GM19468 (cell line): Measurements from ENCODE around the gene ACSL1.

Experiments
- ATAC-seq: cut with Tn5 transposase; IDR thresholded peaks from one replicate; pipeline ENCODE4 v1.9.1; 2021; ENCODE audit warnings: mild to moderate bottlenecking, moderate library complexity, moderate number of reproducible peaks; ENCODE audit not compliant: unreplicated experiment; ENCODE audit errors: extremely low read depth

ACSL1 gene, protein sequence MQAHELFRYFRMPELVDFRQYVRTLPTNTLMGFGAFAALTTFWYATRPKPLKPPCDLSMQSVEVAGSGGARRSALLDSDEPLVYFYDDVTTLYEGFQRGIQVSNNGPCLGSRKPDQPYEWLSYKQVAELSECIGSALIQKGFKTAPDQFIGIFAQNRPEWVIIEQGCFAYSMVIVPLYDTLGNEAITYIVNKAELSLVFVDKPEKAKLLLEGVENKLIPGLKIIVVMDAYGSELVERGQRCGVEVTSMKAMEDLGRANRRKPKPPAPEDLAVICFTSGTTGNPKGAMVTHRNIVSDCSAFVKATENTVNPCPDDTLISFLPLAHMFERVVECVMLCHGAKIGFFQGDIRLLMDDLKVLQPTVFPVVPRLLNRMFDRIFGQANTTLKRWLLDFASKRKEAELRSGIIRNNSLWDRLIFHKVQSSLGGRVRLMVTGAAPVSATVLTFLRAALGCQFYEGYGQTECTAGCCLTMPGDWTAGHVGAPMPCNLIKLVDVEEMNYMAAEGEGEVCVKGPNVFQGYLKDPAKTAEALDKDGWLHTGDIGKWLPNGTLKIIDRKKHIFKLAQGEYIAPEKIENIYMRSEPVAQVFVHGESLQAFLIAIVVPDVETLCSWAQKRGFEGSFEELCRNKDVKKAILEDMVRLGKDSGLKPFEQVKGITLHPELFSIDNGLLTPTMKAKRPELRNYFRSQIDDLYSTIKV

DNA sequence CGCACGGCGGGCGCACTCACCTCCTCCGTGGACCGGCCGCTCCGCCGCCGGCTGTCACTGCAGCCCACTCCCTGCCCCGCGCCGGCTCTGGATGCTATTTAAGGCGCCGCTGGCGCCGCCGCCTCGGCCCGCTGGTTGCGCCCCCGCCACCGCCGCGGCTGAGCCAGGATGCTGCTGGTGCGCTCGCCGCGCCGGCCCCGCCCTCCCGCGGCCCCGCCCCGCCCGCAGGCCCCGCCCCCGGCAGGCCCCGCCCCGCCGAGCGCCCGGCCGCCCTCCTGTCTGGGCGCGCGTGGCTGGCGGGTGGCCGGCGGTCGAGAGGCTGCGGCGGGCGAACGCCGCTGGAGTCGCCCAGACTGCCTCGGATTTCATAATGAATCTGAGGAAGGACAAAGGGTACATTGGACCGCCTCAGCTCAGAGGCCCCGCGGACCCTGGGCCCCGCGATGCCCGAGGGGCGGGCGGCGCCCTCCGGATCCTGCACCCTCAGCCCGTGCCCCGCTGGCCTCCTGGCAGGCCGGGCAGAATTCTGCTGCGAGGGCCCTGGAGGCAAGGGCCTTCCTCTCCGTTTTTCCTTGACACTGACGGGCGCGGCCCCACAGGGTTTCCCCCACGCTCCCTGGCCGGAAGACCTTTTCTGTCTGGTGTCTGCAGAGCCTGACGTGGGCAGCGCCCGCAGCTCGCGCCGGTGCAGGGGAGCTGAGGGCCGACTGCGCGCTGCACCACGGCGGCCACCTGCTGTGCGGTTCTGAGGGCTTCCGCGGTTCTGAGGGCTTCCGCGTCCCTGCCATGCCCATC lies at the start of gene ACSL1:
TSS of gene ACSL1 (minus strand) at position 73 of the 795 bp plus-strand sequence. CDS start 22,454 bp downstream, outside the sequence.
- ATAC-seq, result peak; percentile 40

DNA sequence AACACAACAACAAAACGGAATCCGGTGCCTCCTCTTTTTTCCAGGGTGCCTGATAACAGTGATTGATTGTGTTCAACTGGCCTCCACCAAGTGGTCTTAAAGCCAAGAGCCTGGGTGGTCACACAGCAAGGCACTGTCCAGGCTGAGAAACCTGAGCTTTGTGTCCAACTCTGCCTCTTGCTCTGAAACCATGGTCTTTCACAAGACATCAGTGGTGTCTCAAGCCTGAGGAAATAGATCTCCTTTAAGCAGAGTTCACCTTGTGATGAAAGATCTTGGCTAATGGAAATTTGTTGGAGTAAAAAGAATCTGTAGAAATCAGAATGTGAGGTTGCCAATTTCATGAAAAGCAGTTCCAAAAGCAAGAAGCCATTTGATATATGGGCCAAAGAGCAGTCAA lies 47.3 kb upstream of the ACSL1 start:
- ATAC-seq, result no peak

DNA sequence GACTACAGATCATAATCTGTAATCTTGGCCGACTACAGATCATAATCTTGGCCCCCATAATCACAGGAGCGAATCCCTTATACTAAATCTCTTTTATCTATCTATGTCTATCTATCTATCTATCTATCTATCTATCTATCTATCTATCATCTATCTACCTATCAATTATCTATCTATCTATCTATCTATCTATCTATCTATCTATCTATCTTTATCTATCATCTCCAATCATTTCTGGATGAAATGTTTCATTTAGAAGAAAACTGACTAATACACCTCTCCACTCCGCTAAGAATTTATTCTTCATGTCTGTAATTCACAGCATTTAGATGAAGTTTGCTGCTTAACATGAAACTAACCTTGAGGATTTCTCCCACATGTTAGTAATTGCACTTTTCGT lies 45.0 kb upstream of the ACSL1 start:
- no peak for ATAC-seq

DNA sequence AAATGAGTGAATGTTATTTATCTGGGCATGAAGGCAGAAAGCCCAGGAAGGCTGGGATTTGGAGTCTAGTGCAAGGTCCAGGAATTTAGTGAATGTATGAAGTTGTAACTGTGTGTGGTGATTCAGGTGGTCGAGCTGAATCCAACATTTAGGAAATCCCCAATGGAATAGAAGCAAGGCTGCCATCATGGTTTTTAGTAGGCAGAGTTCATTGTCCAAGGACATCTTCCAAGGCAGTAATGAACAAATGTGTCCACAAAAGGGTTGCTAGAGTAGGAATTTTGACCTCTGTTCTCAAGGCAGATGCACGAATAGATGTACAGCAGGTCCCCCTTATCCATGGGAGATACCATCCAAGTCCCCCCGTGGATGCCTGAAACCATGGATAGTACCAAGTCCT lies 42.9 kb upstream of the ACSL1 start:
- ATAC-seq, result no peak

DNA sequence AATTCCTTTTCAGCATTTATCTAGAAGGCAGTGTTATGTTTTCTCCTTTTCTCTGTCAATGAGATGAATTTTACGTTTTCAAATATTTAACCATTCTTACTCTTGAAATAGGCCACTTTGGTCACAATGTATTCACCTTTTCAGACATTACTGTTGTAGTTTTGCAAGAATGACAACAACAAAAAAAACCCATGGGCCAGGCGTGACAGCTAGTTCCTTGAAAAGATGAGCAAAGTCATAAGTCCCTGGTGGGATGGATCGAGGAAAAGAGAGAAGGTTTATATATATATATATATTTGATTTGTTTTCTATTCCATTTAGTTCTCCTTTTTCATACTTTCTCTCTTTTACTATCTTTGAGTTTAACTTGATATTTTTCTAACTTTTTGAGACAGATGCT lies 38.1 kb upstream of the ACSL1 start:
- ATAC-seq, result no peak

DNA sequence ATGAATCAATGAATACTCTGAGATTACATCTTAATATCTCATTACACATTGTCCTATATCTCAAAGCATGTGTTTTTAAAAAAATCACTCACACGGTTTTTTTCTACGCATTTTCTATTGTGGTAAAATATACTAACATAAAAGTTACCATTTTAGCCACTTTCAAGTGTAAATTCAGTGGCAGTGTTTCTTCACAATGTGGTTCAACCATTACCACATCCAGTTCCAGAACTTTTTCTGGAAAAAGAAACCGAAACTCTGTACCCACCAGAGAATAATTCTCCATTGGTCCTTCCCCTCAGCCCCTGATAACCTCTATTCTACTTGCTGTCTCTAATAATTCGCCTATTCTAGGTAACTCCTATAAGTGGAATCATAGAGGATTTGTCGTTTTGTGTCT lies 35.3 kb upstream of the ACSL1 start:
- no peak for ATAC-seq

DNA sequence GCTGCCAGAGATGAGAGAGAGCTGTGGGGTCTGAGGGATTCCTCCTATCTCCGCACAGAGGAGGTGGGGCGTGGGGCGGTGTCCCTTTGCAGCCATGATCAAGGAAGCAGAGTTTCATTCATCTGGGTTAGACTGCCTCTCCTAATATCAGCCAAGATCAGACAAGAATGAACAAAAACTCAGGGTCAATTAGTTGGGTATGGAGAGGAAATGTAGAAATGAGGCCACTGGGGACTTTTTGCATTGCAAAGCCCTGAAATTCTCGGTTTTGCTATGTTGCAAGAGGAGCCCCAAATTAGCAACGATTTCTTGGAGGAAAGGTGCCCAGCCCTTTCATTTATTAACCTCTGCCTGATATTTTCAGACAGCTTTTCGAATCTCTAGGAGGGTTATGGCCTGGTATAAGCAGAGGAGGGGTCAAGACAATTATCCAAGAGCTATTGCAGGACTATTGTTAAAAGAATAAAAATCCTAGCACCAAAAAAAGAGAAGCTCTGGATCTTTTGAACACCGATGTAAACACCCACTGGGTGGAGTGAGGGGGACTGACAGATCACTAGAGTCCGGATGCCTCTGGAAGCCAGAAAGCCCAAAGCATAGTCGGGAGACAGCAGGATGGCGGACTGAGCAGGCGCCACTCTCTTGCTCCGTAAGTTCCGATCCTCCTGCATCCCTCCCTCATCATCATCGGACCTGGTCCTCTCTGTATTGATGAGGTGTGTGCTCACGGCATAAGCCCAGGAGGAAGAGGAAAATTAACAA lies 34.4 kb upstream of the ACSL1 start:
- ATAC-seq, result peak; percentile 44

GRCh38 chr4:184857441-184858121 lies 31.8 kb upstream of the ACSL1 start:
- no peak for ATAC-seq

DNA sequence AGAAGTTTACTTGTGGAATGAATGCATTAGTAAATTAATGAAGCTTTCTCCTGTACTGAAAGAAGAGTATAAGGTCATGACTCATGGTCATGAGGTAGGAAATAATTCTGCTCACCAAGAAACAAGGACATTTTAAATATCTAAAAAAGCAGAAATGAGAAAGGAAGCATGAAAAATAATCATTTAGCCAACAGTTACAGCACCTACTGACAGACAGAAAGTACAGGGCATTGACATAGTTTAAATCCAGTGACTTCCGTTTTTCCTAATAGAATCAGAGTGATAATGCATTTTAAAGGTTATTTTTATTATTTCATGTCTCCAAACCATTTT lies 30.5 kb upstream of the ACSL1 start:
- peak; percentile 35 for ATAC-seq

GRCh38 chr4:184854673-184855072 lies 28.9 kb upstream of the ACSL1 start:
- no peak for ATAC-seq

DNA sequence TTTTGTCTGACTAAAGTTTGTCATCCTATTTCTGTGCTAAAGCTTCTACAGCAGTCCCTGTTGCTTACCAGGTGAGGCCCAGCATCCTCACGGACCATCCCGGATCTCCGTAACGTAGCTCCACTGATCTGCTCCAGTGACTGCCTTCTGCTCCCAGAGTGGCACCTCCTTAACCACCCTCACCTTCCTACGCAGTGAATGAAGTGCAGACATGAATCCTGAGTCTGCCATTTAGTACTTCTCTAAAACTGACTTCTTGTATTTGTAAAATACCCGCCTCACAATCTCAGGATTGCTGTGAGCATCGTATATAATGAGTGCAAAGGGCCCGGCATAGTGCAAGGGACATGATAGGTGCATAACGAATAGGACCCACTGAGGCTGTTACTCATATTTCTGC lies 27.7 kb upstream of the ACSL1 start:
- ATAC-seq, result no peak

DNA sequence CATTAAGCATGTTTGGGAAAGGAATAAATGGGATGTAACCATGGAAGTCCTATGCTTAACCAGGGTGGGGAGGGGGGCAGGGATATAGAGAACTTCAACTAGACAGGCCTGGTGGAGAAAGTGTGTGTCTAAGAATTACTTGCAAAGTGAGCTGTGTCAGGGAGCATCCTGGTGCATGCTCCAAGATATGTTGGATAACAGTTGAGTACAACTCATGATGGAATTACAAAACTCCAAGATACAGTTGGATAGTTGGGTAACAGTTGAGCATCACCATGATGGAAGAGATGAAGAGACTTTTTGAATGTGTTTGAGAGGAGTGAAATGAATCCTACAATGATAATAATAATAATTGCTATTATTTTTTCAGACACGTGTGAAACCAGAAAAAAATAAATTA lies 26.1 kb upstream of the ACSL1 start:
- no peak for ATAC-seq

- ATAC-seq, result peak; percentile 68
Measured at GRCh38 chr4:184851200-184851541, 25.4 kb upstream of the ACSL1 start.

DNA sequence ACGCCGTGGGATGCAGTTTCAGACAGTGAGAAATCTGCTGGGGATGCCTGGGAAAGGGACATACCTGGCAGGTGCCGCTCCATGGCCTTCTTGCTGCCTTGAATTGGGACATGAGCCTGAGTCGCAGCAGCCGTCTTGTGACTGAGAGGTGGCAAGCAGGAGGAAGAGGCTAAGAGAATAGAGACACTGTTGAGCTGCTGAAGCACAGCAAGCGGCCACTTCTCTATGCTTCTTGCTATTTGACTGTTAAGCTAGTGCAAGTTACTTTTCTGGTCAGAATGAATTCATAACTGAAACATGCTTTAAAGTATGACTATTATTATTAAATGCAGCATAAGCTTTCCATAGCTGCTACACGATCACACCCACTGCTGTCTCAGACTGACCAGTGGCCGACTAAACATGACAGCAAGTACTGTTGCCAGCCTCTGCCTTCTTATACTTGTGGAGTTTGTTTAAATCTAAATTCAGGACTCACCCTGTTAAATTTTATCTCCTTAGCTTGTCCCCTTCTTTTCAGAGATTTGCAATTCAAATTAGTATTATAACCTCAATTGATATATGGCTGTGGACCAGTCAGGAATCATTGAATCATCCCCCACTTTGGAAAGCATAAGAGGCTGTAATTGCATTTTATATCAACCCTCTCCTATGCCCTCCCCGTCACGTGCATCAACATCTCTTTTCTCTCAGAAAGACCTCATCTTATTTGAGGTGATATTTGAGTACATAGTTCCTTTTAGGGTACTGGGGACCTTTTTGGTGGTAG lies 24.8 kb upstream of the ACSL1 start:
- ATAC-seq, result peak; percentile 8

DNA sequence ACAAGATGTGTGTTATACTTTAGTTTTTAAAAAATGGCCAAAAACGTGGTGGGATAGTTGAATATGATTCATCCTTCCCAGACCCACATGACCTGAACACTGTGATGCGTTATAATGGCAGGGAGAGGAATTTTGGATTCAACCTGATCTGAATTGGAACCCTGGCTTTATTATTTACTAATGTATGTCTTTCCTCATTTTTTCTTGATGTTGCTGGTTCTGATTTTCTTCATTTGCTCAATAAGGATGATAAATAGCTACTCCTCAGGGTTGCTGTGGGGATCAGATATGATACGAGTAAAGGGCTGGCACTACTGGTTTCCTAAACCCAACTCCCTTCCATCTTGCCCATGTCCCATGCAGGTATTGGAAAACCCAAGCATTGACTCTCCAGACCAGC lies 24.2 kb upstream of the ACSL1 start:
- ATAC-seq, result no peak

DNA sequence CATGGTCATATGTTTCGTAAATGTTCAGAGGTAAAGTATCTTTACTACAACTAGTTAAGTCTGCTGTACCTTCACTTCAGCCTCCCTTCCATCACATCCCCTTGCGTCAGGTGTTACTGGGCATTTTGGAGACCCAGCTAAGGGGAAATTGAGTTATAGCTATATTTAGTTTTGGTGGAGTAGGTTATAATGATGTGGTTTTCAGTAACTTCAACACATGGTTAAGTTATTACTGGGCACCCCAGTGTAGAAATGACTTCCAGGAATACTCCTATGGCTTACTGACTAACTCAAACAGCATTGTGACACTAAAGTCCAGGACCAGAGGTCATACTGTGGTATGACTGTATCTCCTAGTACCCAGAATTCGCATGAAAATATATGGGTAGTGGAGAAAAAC lies 23.4 kb upstream of the ACSL1 start:
- ATAC-seq, result no peak

GRCh38 chr4:184848510-184848909 lies 22.7 kb upstream of the ACSL1 start:
- no peak for ATAC-seq

DNA sequence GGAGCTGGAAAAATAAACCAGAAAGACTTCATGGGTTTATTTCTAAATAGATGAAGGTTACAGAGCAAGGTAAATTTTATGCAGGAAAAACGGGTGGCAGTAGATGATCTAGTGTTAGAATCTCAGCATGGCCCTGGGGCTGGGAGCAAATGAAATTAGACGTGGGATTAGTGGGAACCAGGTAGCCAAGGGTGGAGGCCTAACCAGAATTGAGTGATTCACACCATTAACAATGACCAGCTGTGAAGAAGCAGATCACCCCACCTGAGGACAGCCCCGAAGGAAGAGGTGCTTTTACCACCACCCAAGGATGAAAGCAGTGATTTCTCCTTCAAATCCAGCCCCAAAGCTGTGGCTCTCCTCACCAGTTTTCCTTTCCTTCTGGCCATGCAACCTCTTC lies 20.8 kb upstream of the ACSL1 start:
- ATAC-seq, result no peak

DNA sequence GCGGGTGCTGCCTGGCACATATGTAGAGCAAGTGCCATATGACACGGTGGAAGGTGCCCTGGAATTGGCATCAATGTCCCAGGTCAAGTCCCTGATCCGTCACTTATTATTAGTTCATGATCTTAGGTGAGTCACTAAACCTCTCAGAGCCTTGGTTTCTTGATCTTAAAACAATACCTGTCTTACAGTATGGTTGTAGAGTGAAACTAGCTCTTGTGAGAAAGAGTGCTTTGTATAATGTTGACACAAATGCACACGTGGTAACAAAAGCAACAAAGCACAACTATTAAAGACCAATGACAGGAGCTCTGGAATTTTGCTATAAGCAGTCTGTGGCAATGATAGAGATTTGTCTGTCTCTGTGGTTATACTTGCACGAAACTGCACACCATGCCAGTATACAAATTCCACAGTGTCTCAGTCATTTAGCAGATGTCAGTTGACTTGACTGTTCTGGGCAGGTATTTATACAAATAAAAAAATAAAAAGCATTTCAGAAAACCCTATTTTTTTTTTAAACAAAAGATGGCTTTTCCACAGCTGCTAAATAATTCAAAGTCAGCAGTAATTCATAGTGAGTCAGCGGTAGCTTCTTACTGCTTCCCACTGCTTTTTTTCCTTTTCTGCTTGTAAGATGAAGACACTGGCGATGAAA lies 19.7 kb upstream of the ACSL1 start:
- ATAC-seq, result no peak
